Thoracic aorta (tissue), 2 donors: Measurements from ENCODE around the gene PTPN2. TPM values are rescaled to one million over a fixed set of nuclear protein-coding genes. Genes with fewer than 3 reads are reported as not detected.

Experiments
- ATAC-seq: fragments of 150-250 bp; one replicate; pipeline ENCODE4 v1.8.0; 2017; ENCODE audit warnings: low read depth; ENCODE audit not compliant: insufficient number of reproducible peaks, low FRiP score
- DNase-seq: peaks from one replicate; pipeline ENCODE4 v3.0.0-alpha.2; 2020; ENCODE audit warnings: low spot score
- H3K27ac ChIP-seq, 2 donors: fragments of 200-600 bp; sonication (generic); 1 replicate in 1 of 2; 2 replicates in 1 of 2; pipeline ENCODE4 v1.5.1; 2016; ENCODE audit warnings: mild to moderate bottlenecking in 2 of 2, moderate library complexity in 2 of 2
- H3K27me3 ChIP-seq: fragments of 200-600 bp; sonication (generic); replicated peaks from 2 replicates; pipeline ENCODE4 v1.6.0; 2016; ENCODE audit warnings: mild to moderate bottlenecking; ENCODE audit not compliant: insufficient read depth
- H3K36me3 ChIP-seq: fragments of 200-600 bp; sonication (generic); one replicate; pipeline ENCODE4 v1.5.1; 2016
- H3K4me1 ChIP-seq, 2 donors: fragments of 200-600 bp; sonication (generic); 1 replicate in 1 of 2; 2 replicates in 1 of 2; pipeline versions ENCODE4 v1.5.1 to v1.6.0; 2016; ENCODE audit warnings: low read depth in 2 of 2, mild to moderate bottlenecking in 1 of 2; ENCODE audit not compliant: control insufficient read depth in 1 of 2
- H3K4me3 ChIP-seq: fragments of 200-600 bp; sonication (generic); 2 replicates; pipeline ENCODE4 v1.5.1; 2016; ENCODE audit warnings: mild to moderate bottlenecking
- H3K9me3 ChIP-seq: fragments of 200-600 bp; sonication (generic); 2 replicates; pipeline ENCODE4 v1.5.1; 2016
- total RNA-seq, 2 donors: library from RNA; depleted of rRNA; stranded (reverse); fragments of >200 nt; gene quantifications; one replicate each; pipeline versions ENCODE4 v1.1.0 to v1.2.3, GENCODE V29; 2016
- TF ChIP-seq, protein P1 (sequence below): fragments of 200-600 bp; sonication (generic); IDR thresholded peaks from one replicate; pipeline ENCODE4 v1.5.1; 2019; ENCODE audit warnings: antibody characterized with exemption

The PTPN2 gene
- total RNA-seq, 2 donors from 2014 or later: 29.4 to 62.8 TPM

DNA sequence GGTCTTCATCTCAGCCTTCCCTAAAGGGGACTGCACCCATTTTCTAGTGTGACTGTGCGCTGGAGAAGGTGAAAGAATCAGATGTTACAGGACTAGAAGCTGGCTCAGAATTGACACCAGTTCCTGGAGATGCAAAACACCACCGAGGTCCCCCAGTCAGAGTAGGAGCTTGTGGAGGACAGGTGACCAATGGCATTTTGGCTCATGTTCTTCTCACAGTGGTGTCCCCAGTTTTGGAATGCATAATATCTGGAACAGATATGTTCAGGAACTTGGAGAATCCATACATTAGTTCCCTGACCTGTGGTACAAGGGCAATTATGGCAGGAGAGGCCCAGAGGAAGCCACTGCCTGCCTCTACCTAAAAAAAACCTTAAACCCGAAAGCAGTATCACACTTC is 114.9 kb downstream of the PTPN2 start:
- H3K27me3 ChIP-seq: no peaks in the 10 kb centered on the region
- no peak overlapping the region for H3K27ac ChIP-seq
- H3K4me1 ChIP-seq: no peaks in the 10 kb centered on the region
- H3K4me3 ChIP-seq: no peak overlapping the region
- H3K36me3 ChIP-seq: no peaks in the 10 kb centered on the region
- TF ChIP-seq, protein P1, sequence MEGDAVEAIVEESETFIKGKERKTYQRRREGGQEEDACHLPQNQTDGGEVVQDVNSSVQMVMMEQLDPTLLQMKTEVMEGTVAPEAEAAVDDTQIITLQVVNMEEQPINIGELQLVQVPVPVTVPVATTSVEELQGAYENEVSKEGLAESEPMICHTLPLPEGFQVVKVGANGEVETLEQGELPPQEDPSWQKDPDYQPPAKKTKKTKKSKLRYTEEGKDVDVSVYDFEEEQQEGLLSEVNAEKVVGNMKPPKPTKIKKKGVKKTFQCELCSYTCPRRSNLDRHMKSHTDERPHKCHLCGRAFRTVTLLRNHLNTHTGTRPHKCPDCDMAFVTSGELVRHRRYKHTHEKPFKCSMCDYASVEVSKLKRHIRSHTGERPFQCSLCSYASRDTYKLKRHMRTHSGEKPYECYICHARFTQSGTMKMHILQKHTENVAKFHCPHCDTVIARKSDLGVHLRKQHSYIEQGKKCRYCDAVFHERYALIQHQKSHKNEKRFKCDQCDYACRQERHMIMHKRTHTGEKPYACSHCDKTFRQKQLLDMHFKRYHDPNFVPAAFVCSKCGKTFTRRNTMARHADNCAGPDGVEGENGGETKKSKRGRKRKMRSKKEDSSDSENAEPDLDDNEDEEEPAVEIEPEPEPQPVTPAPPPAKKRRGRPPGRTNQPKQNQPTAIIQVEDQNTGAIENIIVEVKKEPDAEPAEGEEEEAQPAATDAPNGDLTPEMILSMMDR: no peak
- ATAC-seq (no peak), DNase-seq (no peak)
- no peaks in the 10 kb centered on the region for H3K9me3 ChIP-seq

GRCh38 chr18:12768625-12769024 is 115.4 kb downstream of the PTPN2 start:
- Histone ChIP-seq H3K4me3 (no peak overlapping the region), H3K36me3 (no peaks in the 10 kb centered on the region), H3K9me3 (no peaks in the 10 kb centered on the region), H3K27ac (no peak overlapping the region), H3K27me3 (no peaks in the 10 kb centered on the region), H3K4me1 (no peaks in the 10 kb centered on the region)
- ATAC-seq (no peak), DNase-seq (no peak)
- TF ChIP-seq, protein P1: no peak

GRCh38 chr18:12767580-12768155 is 116.4 kb downstream of the PTPN2 start:
- Histone ChIP-seq H3K4me1 (no peaks in the 10 kb centered on the region), H3K36me3 (no peaks in the 10 kb centered on the region), H3K27me3 (no peaks in the 10 kb centered on the region), H3K9me3 (no peaks in the 10 kb centered on the region), H3K27ac (no peak overlapping the region), H3K4me3 (no peak overlapping the region)
- ATAC-seq (no peak), DNase-seq (no peak)
- TF ChIP-seq, protein P1: no peak

GRCh38 chr18:12766986-12767433 is 117.0 kb downstream of the PTPN2 start:
- H3K27me3 ChIP-seq: no peaks in the 10 kb centered on the region
- no peak overlapping the region for H3K27ac ChIP-seq
- ATAC-seq: no peak
- no peaks in the 10 kb centered on the region for H3K9me3 ChIP-seq
- H3K4me1 ChIP-seq: no peaks in the 10 kb centered on the region
- no peak overlapping the region for H3K4me3 ChIP-seq
- TF ChIP-seq, protein P1: no peak
- DNase-seq: no peak
- H3K36me3 ChIP-seq: no peaks in the 10 kb centered on the region

DNA sequence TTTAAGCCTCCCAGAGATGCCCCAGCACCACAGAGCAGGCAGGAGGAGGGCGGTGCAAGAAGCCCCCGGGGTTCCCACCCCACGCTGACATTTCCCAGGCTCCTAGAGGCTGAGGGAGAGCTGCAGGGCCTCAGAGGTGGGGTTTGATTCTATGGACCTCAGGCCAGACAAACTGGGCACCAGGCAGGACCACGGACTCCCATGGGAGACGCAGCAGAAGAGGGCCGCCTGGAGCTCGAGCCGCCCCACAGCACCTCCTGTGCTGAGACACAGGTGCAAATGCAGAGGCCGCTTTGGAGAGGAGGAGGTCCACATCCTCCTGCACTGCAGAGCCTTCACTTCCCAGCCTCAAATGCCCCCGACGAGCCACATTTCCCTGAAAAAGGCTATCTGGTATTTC is 118.5 kb downstream of the PTPN2 start:
- no peaks in the 10 kb centered on the region for H3K9me3 ChIP-seq
- no peak overlapping the region for H3K27ac ChIP-seq
- H3K4me1 ChIP-seq: no peaks in the 10 kb centered on the region
- no peaks in the 10 kb centered on the region for H3K36me3 ChIP-seq
- TF ChIP-seq, protein P1: no peak
- H3K4me3 ChIP-seq: no peak overlapping the region
- no peaks in the 10 kb centered on the region for H3K27me3 ChIP-seq
- no peak for DNase-seq
- ATAC-seq: no peak
